ENCODE data around the gene POFUT2.

The POFUT2 gene

GRCh38 chr21:45248301-45248892 is 39.3 kb downstream of the POFUT2 start:
- DNase-seq: no peak

GRCh38 chr21:45246386-45247320 is 41.0 kb downstream of the POFUT2 start:
- no peak for DNase-seq

GRCh38 chr21:45244799-45245340 is 42.8 kb downstream of the POFUT2 start:
- DNase-seq: no peak

GRCh38 chr21:45243603-45244002 is 44.1 kb downstream of the POFUT2 start:
- no peak for DNase-seq

- DNase-seq: no peak
These were observed 46.3 kb downstream of the POFUT2 start for GRCh38 chr21:45241357-45241756.

- DNase-seq: no peak
These were observed 50.3 kb downstream of the POFUT2 start for GRCh38 chr21:45237401-45237800.

GRCh38 chr21:45236481-45236880 is 51.2 kb downstream of the POFUT2 start:
- no peak for DNase-seq

GRCh38 chr21:45235488-45235887 is 52.2 kb downstream of the POFUT2 start:
- no peak for DNase-seq

- DNase-seq: no peak
These were observed 52.7 kb downstream of the POFUT2 start for GRCh38 chr21:45234965-45235364.

- DNase-seq: no peak
These were observed 53.6 kb downstream of the POFUT2 start for GRCh38 chr21:45234127-45234526.

GRCh38 chr21:45231705-45232104 is 56.0 kb downstream of the POFUT2 start:
- no peak for DNase-seq

- no peak for DNase-seq
These were observed 58.9 kb downstream of the POFUT2 start for GRCh38 chr21:45228656-45229240.

- DNase-seq: no peak
These were observed 59.5 kb downstream of the POFUT2 start for GRCh38 chr21:45228171-45228641.

GRCh38 chr21:45227735-45228134 is 60.0 kb downstream of the POFUT2 start:
- DNase-seq: no peak

GRCh38 chr21:45226540-45227326 is 61.0 kb downstream of the POFUT2 start:
- DNase-seq: no peak

- no peak for DNase-seq
These were observed 61.9 kb downstream of the POFUT2 start for GRCh38 chr21:45225741-45226327.

- DNase-seq: no peak
These were observed 62.5 kb downstream of the POFUT2 start for GRCh38 chr21:45225041-45225740.

GRCh38 chr21:45224189-45224938 is 63.3 kb downstream of the POFUT2 start:
- DNase-seq: no peak

GRCh38 chr21:45223236-45224185 is 64.2 kb downstream of the POFUT2 start:
- no peak for DNase-seq

- no peak for DNase-seq
These were observed 65.7 kb downstream of the POFUT2 start for GRCh38 chr21:45222001-45222400.

All from NCI-H748 treated with DMSO at 0.1 percent for 48 hours (cell line).